Measurements from ENCODE around the gene LYZL6. TPM values are rescaled to one million over a fixed set of nuclear protein-coding genes. Genes with fewer than 3 reads are reported as not detected.

LYZL6 gene
- polyA plus RNA-seq, 1 donor, result not detected

DNA sequence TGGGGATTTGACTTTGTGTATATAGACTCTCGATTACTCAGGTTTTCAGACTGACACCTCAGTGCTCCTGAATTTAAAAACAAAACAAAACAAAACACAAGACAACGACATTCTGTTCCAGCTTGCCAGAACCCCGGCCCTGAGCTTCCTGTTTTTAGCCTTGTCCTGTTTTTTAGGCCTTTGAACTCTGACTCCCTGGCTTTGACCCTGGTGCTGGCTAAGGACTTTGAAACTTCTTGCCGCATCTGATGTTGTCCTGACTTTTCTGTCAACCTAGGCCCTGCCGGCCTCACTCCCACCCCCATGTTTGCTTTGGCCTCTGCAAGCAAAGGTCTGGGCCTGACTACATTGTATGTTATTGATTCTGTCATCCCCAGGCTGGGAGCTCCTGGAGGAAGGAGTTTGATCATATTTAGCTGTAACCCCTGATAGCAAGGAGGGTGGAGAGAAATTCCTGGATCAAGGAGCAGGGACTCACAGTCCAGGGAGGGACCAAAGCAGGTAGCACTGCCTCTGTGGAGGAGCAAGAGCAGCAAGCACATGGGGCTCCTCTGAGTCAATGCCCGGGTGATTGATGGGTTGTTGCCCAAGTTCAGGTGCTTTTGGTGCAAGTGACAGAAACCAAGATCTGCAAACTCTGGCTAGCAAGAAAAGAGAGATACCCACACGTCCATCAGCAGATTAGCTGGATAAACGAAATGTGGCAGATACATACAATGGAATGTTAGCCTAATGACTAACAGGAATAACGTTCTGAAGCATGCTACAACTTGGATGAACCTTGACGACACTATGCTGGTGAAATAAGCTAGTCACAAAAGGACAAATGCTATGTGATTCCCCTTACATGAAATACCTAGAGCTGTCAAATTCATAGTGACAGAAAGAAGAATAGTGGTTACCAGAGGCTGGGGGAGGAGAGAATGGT is 30.1 kb upstream of the LYZL6 start:
- Histone ChIP-seq H3K27ac (ENCODE audit: low read length) (peak overlapping the region; percentile 75), H3K36me3 (ENCODE audit: control insufficient read depth, insufficient read depth, low read length) (no peaks in the 10 kb centered on the region), H3K4me1 (ENCODE audit: control insufficient read depth, insufficient read depth, low read length) (peaks cover 51% of the 10 kb centered on the region), H3K27me3 (ENCODE audit: control insufficient read depth, insufficient read depth, low read length) (no peaks in the 10 kb centered on the region), H3K4me3 (ENCODE audit: low read length) (no peak overlapping the region), H3K9me3 (ENCODE audit: control insufficient read depth, low read depth, low read length) (no peaks in the 10 kb centered on the region)
- peak; percentile 53 to 80 for DNase-seq
- WGBS (ENCODE audit: insufficient coverage, low lambda C conversion rate), result 17% methylated on average over 2 of the region's 10 CpGs

DNA sequence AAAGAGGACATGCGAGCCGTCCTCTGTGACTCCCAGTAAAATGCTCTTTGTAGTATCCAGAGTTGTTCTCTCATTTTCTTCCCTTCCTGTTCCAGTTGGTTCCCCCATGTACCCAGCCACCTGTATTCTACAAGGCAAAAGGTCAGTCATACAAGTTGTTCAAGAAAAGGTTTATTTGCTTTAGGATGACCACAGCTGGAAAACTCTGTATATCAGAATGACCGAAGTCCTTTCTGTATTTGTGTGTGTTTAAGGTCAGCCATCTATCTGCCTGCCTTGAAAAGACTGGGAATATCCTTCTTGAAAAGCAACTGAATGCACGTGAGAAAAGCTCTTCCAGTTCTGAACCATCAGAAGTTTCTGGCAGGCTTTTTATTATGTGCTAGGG is 29.4 kb upstream of the LYZL6 start:
- WGBS (ENCODE audit: insufficient coverage, low lambda C conversion rate), result no CpG with 5 or more reads among the region's 4 CpGs
- no peaks in the 10 kb centered on the region for H3K9me3 ChIP-seq (ENCODE audit: control insufficient read depth, low read depth, low read length)
- DNase-seq, result peak; percentile 23 to 78
- H3K4me3 ChIP-seq (ENCODE audit: low read length), result no peak overlapping the region
- peak overlapping the region; percentile 75 for H3K27ac ChIP-seq (ENCODE audit: low read length)
- H3K36me3 ChIP-seq (ENCODE audit: control insufficient read depth, insufficient read depth, low read length), result no peaks in the 10 kb centered on the region
- no peaks in the 10 kb centered on the region for H3K27me3 ChIP-seq (ENCODE audit: control insufficient read depth, insufficient read depth, low read length)
- H3K4me1 ChIP-seq (ENCODE audit: control insufficient read depth, insufficient read depth, low read length), result peaks cover 51% of the 10 kb centered on the region

DNA sequence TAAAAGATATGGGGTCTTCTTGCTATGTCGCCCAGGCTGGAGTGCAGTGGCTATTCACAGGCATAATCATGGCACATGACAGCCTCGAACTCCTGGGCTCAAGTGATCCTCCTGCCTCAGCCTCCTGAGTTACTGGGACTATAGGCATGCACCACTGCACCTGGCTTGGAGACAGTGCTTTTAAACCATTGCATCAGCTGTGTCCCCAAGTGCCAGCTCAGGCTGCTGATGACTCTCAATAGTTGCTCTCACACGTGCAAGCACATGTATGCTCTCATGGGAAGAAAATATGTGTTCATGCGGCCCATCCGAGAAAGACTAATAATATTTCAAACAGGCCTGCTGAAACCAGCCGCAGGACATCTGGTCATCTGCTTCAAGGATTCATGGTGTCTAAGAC is 29.0 kb upstream of the LYZL6 start:
- H3K4me3 ChIP-seq (ENCODE audit: low read length), result no peak overlapping the region
- no peaks in the 10 kb centered on the region for H3K27me3 ChIP-seq (ENCODE audit: control insufficient read depth, insufficient read depth, low read length)
- peaks cover 51% of the 10 kb centered on the region for H3K4me1 ChIP-seq (ENCODE audit: control insufficient read depth, insufficient read depth, low read length)
- H3K36me3 ChIP-seq (ENCODE audit: control insufficient read depth, insufficient read depth, low read length), result no peaks in the 10 kb centered on the region
- WGBS (ENCODE audit: insufficient coverage, low lambda C conversion rate), result 53% methylated on average over 3 of the region's 6 CpGs
- H3K9me3 ChIP-seq (ENCODE audit: control insufficient read depth, low read depth, low read length), result no peaks in the 10 kb centered on the region
- H3K27ac ChIP-seq (ENCODE audit: low read length), result peak overlapping the region; percentile 75
- DNase-seq, result no peak

DNA sequence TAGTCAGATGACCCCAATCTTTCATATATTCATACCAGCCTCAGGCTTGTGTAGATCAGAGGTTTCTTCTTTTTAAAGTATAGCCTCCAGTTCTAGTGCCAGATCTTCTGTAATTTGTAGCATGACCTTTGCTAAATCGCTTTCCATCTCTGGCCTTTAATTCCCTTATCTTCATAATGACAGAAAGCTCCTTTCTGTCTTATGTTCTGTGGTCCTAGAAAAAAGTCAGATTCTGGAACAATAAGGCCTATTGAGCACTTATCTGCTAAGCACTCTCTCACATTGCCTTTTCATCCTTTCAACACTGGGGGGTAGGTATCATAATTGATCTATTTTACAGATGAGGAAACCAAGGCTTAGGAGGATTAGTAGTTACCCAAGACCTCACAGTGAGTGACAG is 28.6 kb upstream of the LYZL6 start:
- no CpG with 5 or more reads among the region's 1 CpG for WGBS (ENCODE audit: insufficient coverage, low lambda C conversion rate)

DNA sequence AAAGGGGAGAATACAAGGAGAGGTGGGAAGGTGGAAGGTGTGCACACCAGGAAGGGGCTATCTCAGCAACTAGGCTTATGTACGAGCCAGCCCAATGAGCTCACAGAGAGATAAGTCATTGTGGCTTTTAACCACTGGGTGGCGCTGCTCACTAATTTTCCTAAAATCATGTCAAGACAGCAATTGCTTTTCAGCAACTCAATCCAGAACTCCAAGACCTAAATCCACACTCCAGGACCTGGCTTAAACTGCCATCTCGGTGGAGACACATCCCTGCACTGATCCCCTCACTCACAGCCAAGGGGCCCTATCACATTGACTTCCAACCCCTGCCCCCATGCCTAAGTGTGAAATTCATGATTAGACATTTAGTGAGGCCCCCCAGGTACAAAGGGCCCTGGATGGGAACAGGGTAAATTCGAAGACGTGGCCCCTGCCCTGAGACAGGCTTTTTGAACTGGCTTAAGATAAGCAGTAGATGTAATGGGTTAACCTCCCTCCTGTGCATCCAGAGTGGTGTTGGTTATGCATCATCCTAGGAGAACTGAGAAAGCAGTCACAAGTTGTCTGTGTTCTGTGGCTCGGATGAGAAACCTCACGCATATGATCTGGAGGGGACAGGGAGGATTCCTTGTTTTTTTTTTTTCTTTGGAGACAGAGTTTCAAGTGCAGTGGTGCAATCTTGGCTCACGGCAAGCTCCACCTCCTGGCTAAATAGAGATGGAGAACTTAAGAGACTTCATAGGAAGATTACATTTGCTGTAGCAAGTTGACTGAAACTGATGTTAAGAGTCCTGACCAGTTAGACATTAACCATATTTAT is 26.3 kb upstream of the LYZL6 start:
- H3K4me3 ChIP-seq (ENCODE audit: low read length), result no peak overlapping the region
- H3K4me1 ChIP-seq (ENCODE audit: control insufficient read depth, insufficient read depth, low read length), result peaks cover 46% of the 10 kb centered on the region
- H3K9me3 ChIP-seq (ENCODE audit: control insufficient read depth, low read depth, low read length), result no peaks in the 10 kb centered on the region
- peak overlapping the region; percentile 93 for H3K27ac ChIP-seq (ENCODE audit: low read length)
- no peaks in the 10 kb centered on the region for H3K27me3 ChIP-seq (ENCODE audit: control insufficient read depth, insufficient read depth, low read length)
- no CpG with 5 or more reads among the region's 8 CpGs for WGBS (ENCODE audit: insufficient coverage, low lambda C conversion rate)
- peak; percentile 84 to 90 for DNase-seq
- no peaks in the 10 kb centered on the region for H3K36me3 ChIP-seq (ENCODE audit: control insufficient read depth, insufficient read depth, low read length)

More for the DNA sequence above, 28.6 kb upstream of the LYZL6 start:
- no peaks in the 10 kb centered on the region for H3K36me3 ChIP-seq (ENCODE audit: control insufficient read depth, insufficient read depth, low read length)
- peaks cover 51% of the 10 kb centered on the region for H3K4me1 ChIP-seq (ENCODE audit: control insufficient read depth, insufficient read depth, low read length)
- H3K4me3 ChIP-seq (ENCODE audit: low read length), result no peak overlapping the region
- no peak for DNase-seq
- H3K27ac ChIP-seq (ENCODE audit: low read length), result peak overlapping the region; percentile 75
- H3K9me3 ChIP-seq (ENCODE audit: control insufficient read depth, low read depth, low read length), result no peaks in the 10 kb centered on the region
- no peaks in the 10 kb centered on the region for H3K27me3 ChIP-seq (ENCODE audit: control insufficient read depth, insufficient read depth, low read length)

DNA sequence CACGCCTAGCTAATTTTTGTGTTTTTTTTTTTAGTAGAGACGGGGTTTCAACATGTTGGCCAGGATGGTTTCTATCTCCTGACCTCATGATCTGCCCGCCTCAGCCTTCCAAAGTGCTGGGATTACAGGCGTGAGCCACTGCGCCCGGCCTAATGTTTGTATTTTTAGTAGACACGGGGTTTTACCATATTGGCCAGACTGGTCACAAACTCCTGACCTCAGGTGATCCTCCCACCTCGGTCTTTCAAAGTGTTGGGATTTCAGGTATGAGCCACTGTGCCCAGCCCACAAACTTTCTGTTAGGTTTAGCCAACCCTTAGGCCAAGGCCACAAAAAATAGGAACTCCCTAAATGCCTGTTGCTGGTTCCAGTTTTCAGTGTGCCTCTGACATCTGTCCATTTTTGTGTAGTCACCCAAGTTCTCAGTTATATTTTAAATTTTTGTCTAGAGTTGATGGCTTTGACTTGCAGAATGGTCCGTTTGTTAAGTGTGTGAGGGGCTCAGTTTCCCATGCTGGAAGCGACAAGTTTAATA is 25.1 kb upstream of the LYZL6 start:
- no CpG with 5 or more reads among the region's 10 CpGs for WGBS (ENCODE audit: insufficient coverage, low lambda C conversion rate)
- Histone ChIP-seq H3K9me3 (ENCODE audit: control insufficient read depth, low read depth, low read length) (no peaks in the 10 kb centered on the region), H3K4me3 (ENCODE audit: low read length) (no peak overlapping the region), H3K4me1 (ENCODE audit: control insufficient read depth, insufficient read depth, low read length) (peaks cover 35% of the 10 kb centered on the region), H3K27ac (ENCODE audit: low read length) (no peak overlapping the region), H3K27me3 (ENCODE audit: control insufficient read depth, insufficient read depth, low read length) (no peaks in the 10 kb centered on the region), H3K36me3 (ENCODE audit: control insufficient read depth, insufficient read depth, low read length) (no peaks in the 10 kb centered on the region)
- DNase-seq, result no peak

DNA sequence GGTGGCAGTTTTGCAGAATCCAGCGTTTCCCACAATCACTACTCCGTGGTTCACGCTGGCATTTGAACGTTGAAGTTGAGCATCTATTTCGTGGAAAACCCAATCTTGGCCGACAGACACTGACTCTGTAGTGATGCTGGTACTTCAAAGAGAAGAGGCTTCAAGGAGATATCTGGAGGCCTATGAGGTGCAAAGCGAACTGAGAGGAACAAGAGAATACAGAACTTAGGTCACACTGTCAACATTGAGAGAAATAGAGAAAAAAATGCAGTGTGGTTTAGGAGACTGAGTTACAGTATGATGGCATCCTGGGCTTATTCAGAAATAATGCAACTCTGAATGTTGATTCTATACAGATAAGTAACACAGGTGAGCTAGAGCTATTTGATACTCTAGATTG is 21.8 kb upstream of the LYZL6 start:
- no CpG with 5 or more reads among the region's 7 CpGs for WGBS (ENCODE audit: insufficient coverage, low lambda C conversion rate)
- H3K27ac ChIP-seq (ENCODE audit: low read length), result no peak overlapping the region
- peaks cover 4% of the 10 kb centered on the region for H3K4me1 ChIP-seq (ENCODE audit: control insufficient read depth, insufficient read depth, low read length)
- H3K4me3 ChIP-seq (ENCODE audit: low read length), result no peak overlapping the region
- no peak for DNase-seq
- H3K9me3 ChIP-seq (ENCODE audit: control insufficient read depth, low read depth, low read length), result no peaks in the 10 kb centered on the region
- no peaks in the 10 kb centered on the region for H3K27me3 ChIP-seq (ENCODE audit: control insufficient read depth, insufficient read depth, low read length)
- H3K36me3 ChIP-seq (ENCODE audit: control insufficient read depth, insufficient read depth, low read length), result no peaks in the 10 kb centered on the region

DNA sequence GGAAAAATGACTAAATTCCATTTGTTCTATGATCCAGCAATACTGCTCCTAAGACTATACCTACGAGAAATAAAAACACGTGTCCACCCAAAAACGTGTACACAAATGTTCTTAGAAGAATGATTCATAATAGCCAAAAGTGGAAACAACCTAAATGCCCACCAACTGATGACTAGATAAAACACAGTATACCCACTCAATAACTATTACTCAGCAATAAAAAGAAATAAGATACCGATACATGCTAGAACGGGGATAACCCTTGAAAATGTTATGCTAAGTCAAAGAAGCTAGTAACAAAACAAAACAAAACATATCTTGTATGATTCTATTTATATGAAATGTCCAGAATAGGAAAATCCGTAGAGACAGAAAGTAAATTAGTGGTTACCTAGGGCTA is 20.1 kb upstream of the LYZL6 start:
- Histone ChIP-seq H3K27me3 (ENCODE audit: control insufficient read depth, insufficient read depth, low read length) (no peaks in the 10 kb centered on the region), H3K4me3 (ENCODE audit: low read length) (no peak overlapping the region), H3K36me3 (ENCODE audit: control insufficient read depth, insufficient read depth, low read length) (no peaks in the 10 kb centered on the region), H3K4me1 (ENCODE audit: control insufficient read depth, insufficient read depth, low read length) (no peaks in the 10 kb centered on the region), H3K9me3 (ENCODE audit: control insufficient read depth, low read depth, low read length) (no peaks in the 10 kb centered on the region), H3K27ac (ENCODE audit: low read length) (no peak overlapping the region)
- 100% methylated on average over 1 of the region's 6 CpGs for WGBS (ENCODE audit: insufficient coverage, low lambda C conversion rate)
- no peak for DNase-seq

DNA sequence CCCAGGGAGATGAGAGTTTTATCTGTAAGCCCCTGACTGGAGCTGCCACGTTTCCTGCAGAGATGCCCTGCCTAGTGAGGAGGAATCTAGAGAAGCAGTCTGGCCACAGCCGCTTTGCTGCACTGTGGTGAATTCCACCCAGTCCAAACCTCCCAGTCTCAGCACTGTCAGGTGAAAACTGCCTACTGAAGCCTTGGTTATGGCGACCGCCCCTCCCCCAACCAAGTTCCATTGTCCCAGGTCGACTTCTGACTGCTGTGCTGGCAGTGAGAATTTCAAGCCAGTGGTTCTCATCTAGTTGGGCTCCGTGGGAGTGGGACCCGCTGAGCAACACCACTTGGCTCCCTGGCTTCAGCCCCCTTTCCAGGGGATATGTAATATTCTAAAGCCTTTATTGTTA is 10.2 kb upstream of the LYZL6 start:
- no peaks in the 10 kb centered on the region for H3K4me1 ChIP-seq (ENCODE audit: control insufficient read depth, insufficient read depth, low read length)
- H3K27ac ChIP-seq (ENCODE audit: low read length), result no peak overlapping the region
- no peaks in the 10 kb centered on the region for H3K27me3 ChIP-seq (ENCODE audit: control insufficient read depth, insufficient read depth, low read length)
- no peak for DNase-seq
- no CpG with 5 or more reads among the region's 7 CpGs for WGBS (ENCODE audit: insufficient coverage, low lambda C conversion rate)
- no peaks in the 10 kb centered on the region for H3K36me3 ChIP-seq (ENCODE audit: control insufficient read depth, insufficient read depth, low read length)
- H3K4me3 ChIP-seq (ENCODE audit: low read length), result no peak overlapping the region
- H3K9me3 ChIP-seq (ENCODE audit: control insufficient read depth, low read depth, low read length), result no peaks in the 10 kb centered on the region

DNA sequence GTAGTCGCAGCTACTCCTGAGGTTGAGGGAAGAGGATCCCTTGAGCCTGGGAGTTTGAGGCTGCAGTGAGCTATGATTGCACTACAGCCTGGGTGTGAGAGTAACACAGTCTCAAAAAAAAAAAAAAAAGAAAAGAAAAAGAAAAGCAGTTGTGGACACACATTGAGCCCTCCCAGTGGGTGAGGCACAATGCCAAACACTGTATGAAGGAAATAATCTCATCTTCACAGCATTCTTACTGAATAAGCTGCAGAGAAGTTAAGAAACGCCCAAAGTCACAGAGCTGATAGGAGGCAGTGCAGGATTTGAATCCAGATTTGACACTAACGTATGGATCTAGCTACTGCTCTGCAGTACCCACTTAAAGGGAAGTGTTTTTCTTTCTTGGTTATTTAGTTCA is 5.9 kb upstream of the LYZL6 start:
- WGBS (ENCODE audit: insufficient coverage, low lambda C conversion rate), result no CpG with 5 or more reads among the region's 3 CpGs
- H3K9me3 ChIP-seq (ENCODE audit: control insufficient read depth, low read depth, low read length), result no peaks in the 10 kb centered on the region
- H3K36me3 ChIP-seq (ENCODE audit: control insufficient read depth, insufficient read depth, low read length), result no peaks in the 10 kb centered on the region
- no peaks in the 10 kb centered on the region for H3K27me3 ChIP-seq (ENCODE audit: control insufficient read depth, insufficient read depth, low read length)
- DNase-seq, result no peak
- H3K4me3 ChIP-seq (ENCODE audit: low read length), result no peak overlapping the region
- peaks cover 2% of the 10 kb centered on the region for H3K4me1 ChIP-seq (ENCODE audit: control insufficient read depth, insufficient read depth, low read length)
- no peak overlapping the region for H3K27ac ChIP-seq (ENCODE audit: low read length)

Data from large intestine (tissue), 3 donors.